SJSA1 (cell line): ENCODE measurements around the gene FILIP1L. TPM values are rescaled to one million over a fixed set of nuclear protein-coding genes. Genes with fewer than 3 reads are reported as not detected.

Experiments
- DNase-seq, 2 experiments: peaks; one replicate each; pipeline ENCODE4 v3.0.0-alpha.2; 2015 to 2020; ENCODE audit warnings: low spot score in 2 of 2, low read depth in 1 of 2
- H3K27ac ChIP-seq: fragments of 250-450 bp; sonication (Bioruptor Pico); 2 replicates; pipeline ENCODE4 v1.5.1; 2020; ENCODE audit warnings: mild to moderate bottlenecking, moderate library complexity
- H3K27me3 ChIP-seq: fragments of 250-450 bp; sonication (Bioruptor Pico); replicated peaks from 2 replicates; pipeline ENCODE4 v1.5.1; 2020; ENCODE audit warnings: mild to moderate bottlenecking, moderate library complexity
- H3K36me3 ChIP-seq: fragments of 250-450 bp; sonication (Bioruptor Pico); 2 replicates; pipeline ENCODE4 v1.5.1; 2020; ENCODE audit warnings: mild to moderate bottlenecking
- H3K4me1 ChIP-seq: fragments of 250-450 bp; sonication (Bioruptor Pico); replicated peaks from 2 replicates; pipeline ENCODE4 v1.6.1; 2021; ENCODE audit warnings: mild to moderate bottlenecking
- H3K4me3 ChIP-seq: fragments of 250-450 bp; sonication (Bioruptor Pico); 2 replicates; pipeline ENCODE4 v1.5.1; 2020; ENCODE audit warnings: mild to moderate bottlenecking
- H3K9me3 ChIP-seq: fragments of 250-450 bp; sonication (Bioruptor Pico); replicated peaks from 2 replicates; pipeline ENCODE4 v1.5.1; 2020; ENCODE audit warnings: mild to moderate bottlenecking
- total RNA-seq: library from RNA; depleted of rRNA; stranded (reverse); fragments of >200 nt; shearing (Covaris generic); gene quantifications from 2 replicates; pipeline ENCODE4 v1.2.3, GENCODE V29; 2014

FILIP1L gene
- total RNA-seq, 1 experiment from 2014 or later: 27.0 TPM

DNA sequence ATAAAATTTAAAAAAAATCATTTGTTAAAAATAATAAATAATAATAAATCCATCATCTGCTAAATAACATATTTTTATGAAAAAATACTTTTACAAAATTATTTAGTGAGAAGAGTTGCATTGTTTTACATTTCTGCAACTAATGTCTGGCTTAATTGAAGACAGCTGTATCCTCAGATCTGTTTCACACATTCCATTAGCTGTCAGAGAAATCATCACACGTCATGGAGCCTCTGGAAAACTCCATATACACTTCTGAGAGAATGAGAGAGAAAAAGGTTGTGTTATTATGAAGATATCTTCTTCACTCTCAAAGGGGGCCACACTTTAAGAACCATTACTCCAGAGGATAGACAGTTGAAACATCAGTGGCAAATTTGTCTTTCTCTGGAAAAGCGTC is 255.8 kb downstream of the FILIP1L start:
- no peak for DNase-seq
- H3K4me1 ChIP-seq: peaks cover 48% of the 10 kb centered on the region
- H3K27ac ChIP-seq: no peak overlapping the region

DNA sequence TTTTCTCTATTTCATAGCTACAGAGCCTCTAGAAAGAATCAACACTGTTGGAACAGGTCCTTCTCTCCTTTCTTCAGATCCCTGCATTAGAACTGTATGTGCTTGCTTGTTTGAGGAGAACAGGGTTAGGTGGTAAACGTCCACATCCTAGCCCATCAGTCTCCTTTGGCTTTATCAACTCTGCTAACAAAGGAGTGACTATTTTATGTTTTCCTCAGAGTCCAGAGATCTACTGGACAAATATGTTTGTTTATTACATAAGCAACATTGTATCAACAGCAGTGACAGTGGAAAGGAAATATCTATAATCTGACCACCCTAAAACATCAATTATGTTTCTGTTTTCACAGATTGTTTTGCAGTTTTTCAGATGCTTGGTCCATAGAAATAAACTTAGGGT is 257.0 kb downstream of the FILIP1L start:
- H3K4me1 ChIP-seq: peaks cover 37% of the 10 kb centered on the region
- H3K36me3 ChIP-seq: peaks cover 81% of the 10 kb centered on the region
- no peak for DNase-seq
- H3K4me3 ChIP-seq: no peak overlapping the region
- no peak overlapping the region for H3K27ac ChIP-seq
- H3K27me3 ChIP-seq: no peaks in the 10 kb centered on the region
- no peaks in the 10 kb centered on the region for H3K9me3 ChIP-seq

More for the DNA sequence above, 255.8 kb downstream of the FILIP1L start:
- no peaks in the 10 kb centered on the region for H3K9me3 ChIP-seq
- no peaks in the 10 kb centered on the region for H3K27me3 ChIP-seq
- peaks cover 81% of the 10 kb centered on the region for H3K36me3 ChIP-seq
- no peak overlapping the region for H3K4me3 ChIP-seq

DNA sequence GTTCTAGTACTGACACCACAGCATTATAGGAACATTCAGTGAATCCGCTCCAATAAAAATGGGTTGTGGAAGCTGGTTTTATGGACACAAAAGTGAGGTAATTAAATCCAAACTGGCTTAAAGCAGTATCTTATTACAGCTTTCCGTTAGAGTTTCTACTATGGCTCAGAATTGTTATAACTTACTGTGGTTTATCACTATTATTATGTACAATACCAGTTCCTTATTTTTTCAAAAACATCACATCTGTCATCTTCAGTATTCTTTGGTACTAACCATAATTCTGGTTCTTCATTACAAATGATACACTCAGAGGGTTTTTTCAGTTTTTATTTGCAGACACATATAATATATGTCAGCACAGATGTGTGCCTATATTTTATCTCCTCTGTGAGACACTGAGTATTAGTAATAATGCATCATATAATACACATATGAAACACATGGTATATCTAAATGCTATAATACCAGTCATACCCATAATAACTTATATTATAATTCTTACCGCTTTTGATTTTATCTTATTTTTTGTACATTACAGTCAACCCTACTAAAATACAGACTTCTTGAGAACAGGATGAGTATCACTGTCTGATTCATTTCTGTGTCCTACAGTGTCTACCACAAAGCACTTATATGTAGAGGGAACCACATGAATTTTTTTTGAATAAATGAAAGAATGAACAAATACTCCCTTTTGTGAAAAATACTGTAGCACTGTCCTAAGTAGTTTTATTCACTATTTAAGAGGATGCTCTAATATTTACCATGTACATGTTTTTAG is 257.7 kb downstream of the FILIP1L start:
- Histone ChIP-seq H3K4me1 (peaks cover 31% of the 10 kb centered on the region), H3K27ac (no peak overlapping the region)
- no peak for DNase-seq

DNA sequence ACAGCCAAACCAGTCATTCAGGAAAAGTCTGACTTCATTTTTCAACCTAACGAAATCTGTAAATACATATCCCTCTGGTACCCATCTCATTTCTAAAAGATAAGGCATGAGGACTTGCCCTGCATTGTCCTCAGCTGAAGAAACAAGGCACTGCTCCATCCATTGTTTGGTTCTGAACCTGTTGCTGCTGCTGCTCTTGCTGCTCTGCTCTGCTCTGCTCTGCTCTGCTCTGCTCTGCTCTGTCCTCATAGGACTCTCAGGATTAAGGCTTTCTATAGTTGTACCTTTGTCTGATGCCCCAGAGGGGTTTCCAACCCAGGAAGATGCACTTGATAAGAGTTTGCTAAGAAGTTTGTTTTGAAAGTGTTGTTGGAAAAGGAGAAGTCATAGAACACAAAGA is 258.4 kb downstream of the FILIP1L start:
- Histone ChIP-seq H3K27ac (no peak overlapping the region), H3K4me3 (no peak overlapping the region), H3K9me3 (no peaks in the 10 kb centered on the region), H3K27me3 (no peaks in the 10 kb centered on the region), H3K36me3 (peaks cover 74% of the 10 kb centered on the region), H3K4me1 (peaks cover 24% of the 10 kb centered on the region)
- no peak for DNase-seq

More for the DNA sequence above, 257.7 kb downstream of the FILIP1L start:
- H3K4me3 ChIP-seq: no peak overlapping the region
- H3K27me3 ChIP-seq: no peaks in the 10 kb centered on the region
- peaks cover 79% of the 10 kb centered on the region for H3K36me3 ChIP-seq
- H3K9me3 ChIP-seq: no peaks in the 10 kb centered on the region

DNA sequence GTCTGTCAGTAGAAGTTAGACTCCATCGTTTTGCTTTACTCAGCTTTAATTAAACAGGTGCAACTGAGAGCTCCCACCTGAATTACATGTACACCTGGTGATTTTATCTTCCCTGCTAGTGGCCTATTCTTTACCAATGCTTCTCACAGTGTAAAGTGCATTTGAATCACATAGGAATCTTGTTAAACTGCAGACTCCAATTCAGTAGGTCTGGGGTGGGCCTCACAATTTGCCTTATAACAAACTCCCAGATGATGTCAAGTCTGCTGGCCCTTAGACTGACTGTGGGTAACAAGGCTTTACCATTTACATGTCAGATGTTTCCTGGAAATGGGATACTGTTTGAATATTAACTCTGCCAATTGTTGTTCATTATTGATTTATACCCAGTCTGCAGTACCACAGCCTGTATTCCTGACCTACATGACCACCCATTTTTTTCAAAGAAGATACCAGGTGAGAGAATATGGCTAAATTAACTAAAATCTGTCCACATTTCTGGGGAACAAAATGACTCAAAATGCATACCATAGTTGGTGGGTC is 259.5 kb downstream of the FILIP1L start:
- Histone ChIP-seq H3K9me3 (no peaks in the 10 kb centered on the region), H3K4me1 (peaks cover 13% of the 10 kb centered on the region), H3K36me3 (peaks cover 74% of the 10 kb centered on the region), H3K27ac (no peak overlapping the region), H3K4me3 (no peak overlapping the region), H3K27me3 (no peaks in the 10 kb centered on the region)
- DNase-seq: no peak

DNA sequence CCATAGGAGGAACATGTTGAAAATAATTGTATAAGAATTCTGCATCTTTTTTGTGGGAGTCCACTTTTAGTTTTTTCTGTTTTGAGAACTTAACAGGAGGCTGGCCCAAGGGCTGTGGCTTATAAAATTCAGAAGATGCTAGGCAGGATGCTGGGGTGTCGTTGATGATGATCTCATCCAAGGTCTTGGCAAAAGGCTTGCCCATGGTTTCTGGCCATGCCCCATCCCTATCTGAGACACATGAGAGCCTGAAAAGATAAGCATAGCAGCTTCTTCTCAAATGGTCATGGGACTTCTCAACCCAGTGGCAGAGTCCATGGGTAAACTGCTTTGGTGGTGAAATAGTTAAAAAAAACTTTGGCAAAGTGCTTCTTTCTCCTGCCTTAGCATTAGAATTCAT is 261.4 kb downstream of the FILIP1L start:
- DNase-seq: no peak
- Histone ChIP-seq H3K27ac (no peak overlapping the region), H3K9me3 (no peaks in the 10 kb centered on the region), H3K4me3 (no peak overlapping the region), H3K36me3 (peaks cover 79% of the 10 kb centered on the region), H3K4me1 (no peaks in the 10 kb centered on the region; the same call in 1 of the 2 replicates), H3K27me3 (no peaks in the 10 kb centered on the region)

DNA sequence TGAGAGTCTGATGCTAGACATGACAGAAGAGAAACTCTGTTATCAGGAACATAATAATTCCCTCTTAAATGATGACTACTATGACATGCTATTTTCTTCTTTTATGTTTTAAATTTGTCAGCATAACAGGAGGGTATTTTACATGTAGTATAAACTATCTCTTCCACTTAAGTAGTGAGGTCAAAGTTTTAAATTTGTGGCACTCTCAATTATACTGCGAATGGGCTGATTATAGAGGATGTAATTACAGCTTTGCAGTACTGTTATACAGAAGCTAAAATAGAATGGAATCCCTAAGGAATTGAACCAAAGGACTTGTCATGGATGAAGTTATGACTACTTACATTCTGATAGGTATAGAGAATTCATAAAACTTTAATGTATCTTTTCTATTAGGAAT is 262.3 kb downstream of the FILIP1L start:
- H3K4me3 ChIP-seq: no peak overlapping the region
- no peaks in the 10 kb centered on the region for H3K27me3 ChIP-seq
- no peak for DNase-seq
- H3K9me3 ChIP-seq: no peaks in the 10 kb centered on the region
- H3K36me3 ChIP-seq: peaks cover 77% of the 10 kb centered on the region
- no peak overlapping the region for H3K27ac ChIP-seq
- no peaks in the 10 kb centered on the region for H3K4me1 ChIP-seq

DNA sequence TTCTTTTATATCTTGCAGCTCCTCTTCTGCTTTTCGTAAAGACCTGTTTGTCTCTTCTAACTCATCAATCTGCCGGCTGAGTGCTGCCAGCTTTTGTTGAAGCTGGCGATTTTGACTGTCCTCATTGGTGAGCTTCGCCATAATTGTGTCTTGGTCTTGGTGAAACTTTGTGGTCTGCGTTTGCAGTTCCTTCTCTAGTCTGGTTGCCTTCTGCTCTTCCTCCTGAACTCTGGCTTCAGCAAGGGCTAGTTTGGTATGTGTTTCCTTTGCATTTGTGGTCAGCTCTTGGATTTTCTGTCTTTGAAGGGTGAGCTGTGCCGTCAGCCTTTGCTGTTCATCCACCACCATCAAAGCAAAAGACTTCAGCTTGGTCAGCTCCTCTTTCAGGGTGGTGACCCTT is 263.7 kb downstream of the FILIP1L start:
- Histone ChIP-seq H3K4me3 (no peak overlapping the region), H3K27ac (no peak overlapping the region), H3K4me1 (no peaks in the 10 kb centered on the region), H3K27me3 (no peaks in the 10 kb centered on the region), H3K36me3 (peaks cover 67% of the 10 kb centered on the region), H3K9me3 (no peaks in the 10 kb centered on the region)
- DNase-seq: no peak

DNA sequence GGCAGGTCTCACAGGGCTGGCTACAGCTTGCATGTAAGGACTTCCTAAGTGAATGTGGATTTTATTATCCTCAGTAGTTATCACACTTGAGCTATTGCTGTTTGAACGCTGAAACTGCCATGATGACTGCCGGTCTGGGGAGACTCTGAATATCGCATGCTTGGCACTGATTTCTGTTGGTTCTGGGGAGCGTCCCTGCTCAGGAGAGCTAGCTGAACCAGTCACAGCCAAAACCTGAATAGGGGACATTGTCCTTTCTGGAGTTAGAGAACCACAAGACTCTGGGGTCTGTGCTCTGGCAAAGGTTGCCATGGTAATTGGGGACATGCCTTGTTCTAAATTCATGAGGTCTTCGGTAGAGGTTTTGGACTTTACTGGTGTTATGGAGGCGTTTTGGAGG is 265.9 kb downstream of the FILIP1L start:
- no peak overlapping the region for H3K27ac ChIP-seq
- H3K36me3 ChIP-seq: peaks cover 49% of the 10 kb centered on the region
- DNase-seq: no peak
- no peak overlapping the region for H3K4me3 ChIP-seq
- H3K9me3 ChIP-seq: no peaks in the 10 kb centered on the region
- peaks cover 12% of the 10 kb centered on the region for H3K4me1 ChIP-seq
- no peaks in the 10 kb centered on the region for H3K27me3 ChIP-seq

DNA sequence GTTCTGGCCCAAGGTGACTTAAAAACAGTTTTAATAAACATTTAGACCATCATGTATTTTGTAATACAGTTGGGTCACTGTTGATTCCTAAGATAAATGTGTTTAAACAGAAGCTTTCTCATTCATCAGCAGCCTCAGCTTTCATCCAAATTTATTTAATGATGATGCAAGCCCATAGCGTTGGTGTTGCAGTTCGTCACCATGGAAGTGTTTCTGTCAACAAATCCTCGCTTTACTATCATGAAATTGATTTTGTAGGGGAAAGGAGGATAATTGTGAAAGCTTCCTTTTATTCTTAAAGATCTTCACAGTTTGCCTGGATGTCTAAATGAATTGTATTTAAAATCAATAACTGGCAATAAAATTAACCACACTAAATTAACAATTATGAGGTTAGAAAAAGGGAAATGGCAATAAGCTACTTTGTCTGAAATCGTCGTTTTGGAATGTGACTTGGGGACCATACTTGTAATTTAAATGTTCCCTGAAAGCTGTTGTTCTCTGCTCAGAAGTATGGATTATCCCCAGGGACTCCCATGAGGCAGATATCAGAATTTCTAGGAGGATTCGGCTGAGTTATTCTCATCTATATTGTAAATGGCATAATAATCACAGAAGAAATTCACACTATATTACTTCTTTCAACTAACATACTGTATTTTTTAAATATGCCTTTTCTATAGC is 267.7 kb downstream of the FILIP1L start:
- Histone ChIP-seq H3K4me3 (no peak overlapping the region), H3K9me3 (no peaks in the 10 kb centered on the region), H3K27ac (no peak overlapping the region), H3K36me3 (peaks cover 42% of the 10 kb centered on the region), H3K27me3 (no peaks in the 10 kb centered on the region), H3K4me1 (peaks cover 19% of the 10 kb centered on the region)
- DNase-seq: no peak

DNA sequence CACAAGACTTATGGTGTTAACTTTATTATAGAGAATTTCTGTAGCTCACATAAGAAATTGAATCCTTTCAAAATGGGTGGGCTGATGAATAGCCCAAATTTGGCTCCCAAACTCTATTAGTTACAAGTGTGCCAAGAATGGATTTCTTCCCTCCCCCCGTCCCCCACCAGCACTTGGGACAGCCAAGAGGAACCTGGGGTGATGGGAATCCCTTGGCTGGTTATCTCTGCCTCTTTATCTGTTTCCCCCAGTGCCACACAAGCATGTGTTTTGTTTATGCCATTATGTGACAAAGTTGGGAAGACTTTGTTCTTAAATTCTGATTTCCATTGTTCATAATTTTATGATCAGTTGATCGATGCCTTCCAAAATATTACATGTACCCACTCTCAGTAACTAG is 268.3 kb downstream of the FILIP1L start:
- no peak overlapping the region for H3K27ac ChIP-seq
- H3K4me1 ChIP-seq: peaks cover 19% of the 10 kb centered on the region
- H3K9me3 ChIP-seq: no peaks in the 10 kb centered on the region
- H3K4me3 ChIP-seq: no peak overlapping the region
- H3K36me3 ChIP-seq: peaks cover 40% of the 10 kb centered on the region
- H3K27me3 ChIP-seq: no peaks in the 10 kb centered on the region
- no peak for DNase-seq

DNA sequence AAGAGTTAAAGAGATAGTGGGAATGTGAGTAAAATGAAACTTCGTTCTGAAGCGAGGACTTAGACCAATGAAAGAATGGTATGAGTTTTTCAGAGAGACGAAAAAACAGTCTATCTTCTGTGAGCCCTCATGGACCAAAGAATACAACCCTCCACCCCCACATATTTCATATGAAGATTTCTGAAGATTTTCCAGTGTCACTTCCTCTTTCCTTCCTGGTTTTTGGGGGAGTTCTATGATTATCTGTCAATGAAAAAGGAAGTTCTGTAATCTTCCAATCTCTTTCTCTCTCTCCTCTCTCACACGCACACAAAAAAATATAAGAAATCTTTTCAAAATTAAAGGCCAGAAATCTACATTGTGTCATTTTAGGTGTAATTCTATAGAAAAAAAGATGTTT is 269.0 kb downstream of the FILIP1L start:
- Histone ChIP-seq H3K36me3 (peaks cover 34% of the 10 kb centered on the region), H3K27ac (no peak overlapping the region), H3K9me3 (no peaks in the 10 kb centered on the region), H3K4me1 (peaks cover 19% of the 10 kb centered on the region), H3K27me3 (no peaks in the 10 kb centered on the region), H3K4me3 (no peak overlapping the region)
- DNase-seq: no peak

DNA sequence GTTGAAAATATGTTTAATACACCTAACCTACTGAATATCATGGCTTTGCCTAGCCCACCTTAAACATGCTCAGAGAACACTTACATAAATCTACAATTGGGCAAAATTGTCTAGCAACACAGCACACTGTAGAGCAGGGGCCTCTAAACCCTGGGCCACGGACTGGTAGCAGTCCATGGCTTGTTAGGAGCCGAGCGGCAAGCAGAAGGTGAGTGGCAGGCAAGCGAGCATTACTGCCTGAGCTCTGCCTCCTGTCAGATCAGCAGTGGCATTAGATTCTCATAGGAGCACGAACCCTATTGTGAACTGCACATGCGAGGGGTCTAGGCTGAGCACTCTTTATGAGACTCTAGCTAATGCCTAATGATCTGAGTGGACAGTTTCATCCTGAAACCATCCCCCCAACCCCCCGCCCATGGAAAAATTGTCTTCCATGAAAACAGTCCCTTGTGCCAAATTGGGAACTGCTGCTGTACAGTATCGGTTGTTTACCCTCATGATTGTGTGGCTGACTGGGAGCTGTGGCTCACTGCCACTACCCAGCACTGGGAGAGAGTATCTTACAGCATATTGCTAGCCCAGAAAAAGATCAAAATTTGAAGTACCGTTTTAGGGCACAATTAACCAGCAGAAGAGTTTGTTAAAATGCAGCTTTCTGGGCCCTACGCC is 270.6 kb downstream of the FILIP1L start:
- H3K4me3 ChIP-seq: no peak overlapping the region
- no peaks in the 10 kb centered on the region for H3K9me3 ChIP-seq
- H3K27me3 ChIP-seq: no peaks in the 10 kb centered on the region
- no peak overlapping the region for H3K27ac ChIP-seq
- no peak for DNase-seq
- H3K4me1 ChIP-seq: peaks cover 19% of the 10 kb centered on the region
- peaks cover 18% of the 10 kb centered on the region for H3K36me3 ChIP-seq
